H1 (cell line): ENCODE data around the gene BRD2.

Experiments
- CEBPB ChIP-seq: IDR thresholded peaks from 2 replicates; pipeline ENCODE4 v1.6.1; 2012; ENCODE audit warnings: low read depth, low read length
- EZH2 ChIP-seq: fragments of 200-600 bp; sonication (generic); IDR thresholded peaks from 2 replicates; pipeline ENCODE4 v1.7.1; 2012; ENCODE audit warnings: low read depth, mild to moderate bottlenecking, moderate library complexity, low read length, inconsistent platforms; ENCODE audit not compliant: severe bottlenecking
- POLR2A ChIP-seq, 2 experiments: IDR thresholded peaks; 1 replicate in 1 of 2; 2 replicates in 1 of 2; pipeline ENCODE4 v1.6.1; 2011; ENCODE audit warnings: low read depth in 2 of 2, low read length in 2 of 2, mild to moderate bottlenecking in 2 of 2; ENCODE audit errors: control extremely low read depth in 1 of 2
- POLR2AphosphoS5 ChIP-seq: IDR thresholded peaks from 2 replicates; pipeline ENCODE4 v1.6.1; 2011; ENCODE audit warnings: low read depth, low read length
- SIN3A ChIP-seq, 2 experiments: IDR thresholded peaks in 1 of 2; conservative IDR thresholded peaks in 1 of 2; 2 replicates each; pipeline ENCODE4 v1.6.1; 2011 to 2012; ENCODE audit warnings: low read length in 2 of 2, improper control_type of control experiment in 1 of 2, low read depth in 1 of 2, mild to moderate bottlenecking in 1 of 2
- SP1 ChIP-seq: IDR thresholded peaks from 2 replicates; pipeline ENCODE4 v1.6.1; 2011; ENCODE audit warnings: low read depth, low read length
- TAF1 ChIP-seq: IDR thresholded peaks from 2 replicates; pipeline ENCODE4 v1.6.1; 2011; ENCODE audit warnings: mild to moderate bottlenecking, low read depth, low read length
- ZNF274 ChIP-seq: IDR thresholded peaks from 2 replicates; pipeline ENCODE4 v1.7.0; 2012; ENCODE audit warnings: low read length, borderline replicate concordance; ENCODE audit errors: extremely low read depth
- TF ChIP-seq, protein P1 (sequence below), 3 experiments: IDR thresholded peaks; 1 replicate in 2 of 3; 2 replicates in 1 of 3; pipeline versions ENCODE4 v1.5.1 to v1.6.1; 2011; ENCODE audit warnings: low read length in 3 of 3, mild to moderate bottlenecking in 3 of 3, inconsistent platforms in 2 of 3, low read depth in 1 of 3, moderate library complexity in 1 of 3; ENCODE audit not compliant: insufficient read depth in 1 of 3; ENCODE audit errors: control extremely low read depth in 1 of 3

DNA sequence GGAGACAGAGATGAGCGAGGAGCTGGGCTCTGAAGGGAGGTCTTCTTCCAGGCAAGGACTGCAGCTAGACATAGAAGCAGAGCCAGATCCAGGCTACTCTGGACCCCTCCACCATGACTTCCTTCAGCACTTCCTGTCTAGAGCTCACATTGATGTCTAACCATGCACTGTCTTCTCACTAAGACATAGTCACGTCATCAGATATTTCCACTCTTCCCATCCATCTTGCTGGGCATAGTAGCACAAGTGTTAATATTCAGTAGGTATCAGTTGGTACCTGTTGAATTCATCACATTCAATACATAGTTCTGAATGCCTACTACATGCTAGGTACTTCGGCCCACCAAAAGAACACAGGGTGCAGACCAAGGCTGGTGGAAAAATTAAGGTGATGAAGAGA is 18.4 kb upstream of the BRD2 start:
- TF ChIP-seq POLR2AphosphoS5, result no peak
- TF ChIP-seq, protein P1, sequence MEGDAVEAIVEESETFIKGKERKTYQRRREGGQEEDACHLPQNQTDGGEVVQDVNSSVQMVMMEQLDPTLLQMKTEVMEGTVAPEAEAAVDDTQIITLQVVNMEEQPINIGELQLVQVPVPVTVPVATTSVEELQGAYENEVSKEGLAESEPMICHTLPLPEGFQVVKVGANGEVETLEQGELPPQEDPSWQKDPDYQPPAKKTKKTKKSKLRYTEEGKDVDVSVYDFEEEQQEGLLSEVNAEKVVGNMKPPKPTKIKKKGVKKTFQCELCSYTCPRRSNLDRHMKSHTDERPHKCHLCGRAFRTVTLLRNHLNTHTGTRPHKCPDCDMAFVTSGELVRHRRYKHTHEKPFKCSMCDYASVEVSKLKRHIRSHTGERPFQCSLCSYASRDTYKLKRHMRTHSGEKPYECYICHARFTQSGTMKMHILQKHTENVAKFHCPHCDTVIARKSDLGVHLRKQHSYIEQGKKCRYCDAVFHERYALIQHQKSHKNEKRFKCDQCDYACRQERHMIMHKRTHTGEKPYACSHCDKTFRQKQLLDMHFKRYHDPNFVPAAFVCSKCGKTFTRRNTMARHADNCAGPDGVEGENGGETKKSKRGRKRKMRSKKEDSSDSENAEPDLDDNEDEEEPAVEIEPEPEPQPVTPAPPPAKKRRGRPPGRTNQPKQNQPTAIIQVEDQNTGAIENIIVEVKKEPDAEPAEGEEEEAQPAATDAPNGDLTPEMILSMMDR (IDR thresholded peaks at IDR 0.05; ENCODE audit: control extremely low read depth in 1 of 3, insufficient read depth in 1 of 3, low read depth in 1 of 3, low read length in 3 of 3), result no peak
- no peak for TF ChIP-seq POLR2A (IDR thresholded peaks at IDR 0.05; ENCODE audit: control extremely low read depth in 1 of 2, low read depth in 2 of 2, low read length in 2 of 2)
- TF ChIP-seq SIN3A (conservative IDR thresholded peaks at IDR 0.05 in 1 of 2, IDR thresholded peaks at IDR 0.05 in 1 of 2; ENCODE audit: low read depth in 1 of 2, low read length in 2 of 2), result no peak
- TF ChIP-seq ZNF274, result no peak
- no peak for TF ChIP-seq EZH2
- no peak for TF ChIP-seq TAF1
- no peak for TF ChIP-seq SP1
- no peak for TF ChIP-seq CEBPB
